ENCODE data around the gene MPND. TPM values are rescaled to one million over a fixed set of nuclear protein-coding genes. Genes with fewer than 3 reads are reported as not detected.
A peak's percentile ranks its signal among the peaks of the same experiment; 100 is the strongest.

Gene MPND
- total and polyA plus RNA-seq, 2 of the 13 experiments (the other 11 are each of a cell fraction or from before 2014, with no cell fraction given) = 10.8 to 15.8 TPM

DNA sequence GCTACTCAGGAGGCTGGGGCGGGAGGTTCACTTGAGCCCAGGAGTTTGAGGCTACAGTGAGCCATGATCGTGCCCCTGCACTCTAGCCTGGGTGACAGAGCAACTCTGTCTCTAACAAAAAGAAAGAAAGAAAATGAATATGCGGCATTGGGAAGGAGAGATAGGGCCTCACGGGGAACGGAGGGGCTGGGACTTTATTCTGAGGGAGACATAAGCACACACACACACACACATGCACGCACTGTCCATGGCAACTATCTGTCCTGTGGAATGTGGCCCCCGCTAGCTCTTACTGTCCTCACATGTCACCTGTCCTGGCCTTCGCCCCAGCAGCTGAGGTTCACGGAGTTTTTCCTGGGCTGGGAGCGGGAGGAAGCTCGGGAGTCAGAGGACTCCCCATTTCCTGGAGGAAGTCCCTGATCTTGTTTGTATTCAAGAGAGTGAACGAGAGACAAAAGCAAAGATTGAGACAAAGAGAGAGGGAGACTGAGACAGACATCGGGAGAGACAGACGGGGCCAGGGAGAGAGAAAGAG lies 5.4 kb upstream of the MPND start (continued):
- TF ChIP-seq SNAPC2 (CRISPR knock-in tag; IDR thresholded peaks at IDR 0.05) (peak; percentile 52; the same call in 1 of the 2 replicates), AKAP8 (CRISPR knock-in tag; IDR thresholded peaks at IDR 0.05) (no peak; the same call in 1 of the 2 replicates), NR1H2 (CRISPR knock-in tag; IDR thresholded peaks at IDR 0.05; ENCODE audit: borderline replicate concordance, low read depth) (no peak), ZNF558 (CRISPR knock-in tag; IDR thresholded peaks at IDR 0.05; ENCODE audit: borderline replicate concordance) (peak; percentile 54; the same call in 1 of the 2 replicates), ZFP36L1 (CRISPR knock-in tag; IDR thresholded peaks at IDR 0.05) (no peak), ZMYM3 (CRISPR knock-in tag; IDR thresholded peaks at IDR 0.05) (peak; percentile 70), ZSCAN9 (CRISPR knock-in tag; IDR thresholded peaks at IDR 0.05; ENCODE audit: borderline replicate concordance) (no peak), ZNF136 (CRISPR knock-in tag; IDR thresholded peaks at IDR 0.05; ENCODE audit: low read depth) (0 out of 2 replicates have a peak, but pooled peaks have one; percentile 25), GMEB1 (CRISPR knock-in tag; IDR thresholded peaks at IDR 0.05; ENCODE audit: borderline replicate concordance) (no peak), ZNF800 (CRISPR knock-in tag; IDR thresholded peaks at IDR 0.05) (no peak), POGK (CRISPR knock-in tag; conservative IDR thresholded peaks at IDR 0.05) (0 out of 2 replicates have a peak, but pooled peaks have one; percentile 47), SP4 (CRISPR knock-in tag; IDR thresholded peaks at IDR 0.05) (peak; percentile 22; the same call in 1 of the 2 replicates), CREM (IDR thresholded peaks at IDR 0.05) (peak; percentile 41; the same call in 1 of the 2 replicates), CREM (CRISPR knock-in tag; IDR thresholded peaks at IDR 0.05) (no peak), DBP (CRISPR knock-in tag; IDR thresholded peaks at IDR 0.05; ENCODE audit: not compliant biosample characterization) (no peak), HMG20A (CRISPR knock-in tag; IDR thresholded peaks at IDR 0.05; ENCODE audit: borderline replicate concordance) (no peak), FOXP1 (IDR thresholded peaks at IDR 0.05) (no peak), FOXP1 (CRISPR knock-in tag; IDR thresholded peaks at IDR 0.05) (peak; percentile 20; the same call in 1 of the 2 replicates), ZNF276 (CRISPR knock-in tag; IDR thresholded peaks at IDR 0.05; ENCODE audit: low read depth) (no peak), TFAP4 (IDR thresholded peaks at IDR 0.05; ENCODE audit: borderline replicate concordance, low read depth) (peak; percentile 86; the same call in 1 of the 2 replicates), SMYD3 (CRISPR knock-in tag; IDR thresholded peaks at IDR 0.05) (peak; percentile 53; the same call in 1 of the 2 replicates), ZNF607 (CRISPR knock-in tag; IDR thresholded peaks at IDR 0.05; ENCODE audit: borderline replicate concordance) (peak; percentile 47; the same call in 1 of the 2 replicates)

All from HepG2 (cell line).